ENCODE data around the gene THY1.

THY1 gene

DNA sequence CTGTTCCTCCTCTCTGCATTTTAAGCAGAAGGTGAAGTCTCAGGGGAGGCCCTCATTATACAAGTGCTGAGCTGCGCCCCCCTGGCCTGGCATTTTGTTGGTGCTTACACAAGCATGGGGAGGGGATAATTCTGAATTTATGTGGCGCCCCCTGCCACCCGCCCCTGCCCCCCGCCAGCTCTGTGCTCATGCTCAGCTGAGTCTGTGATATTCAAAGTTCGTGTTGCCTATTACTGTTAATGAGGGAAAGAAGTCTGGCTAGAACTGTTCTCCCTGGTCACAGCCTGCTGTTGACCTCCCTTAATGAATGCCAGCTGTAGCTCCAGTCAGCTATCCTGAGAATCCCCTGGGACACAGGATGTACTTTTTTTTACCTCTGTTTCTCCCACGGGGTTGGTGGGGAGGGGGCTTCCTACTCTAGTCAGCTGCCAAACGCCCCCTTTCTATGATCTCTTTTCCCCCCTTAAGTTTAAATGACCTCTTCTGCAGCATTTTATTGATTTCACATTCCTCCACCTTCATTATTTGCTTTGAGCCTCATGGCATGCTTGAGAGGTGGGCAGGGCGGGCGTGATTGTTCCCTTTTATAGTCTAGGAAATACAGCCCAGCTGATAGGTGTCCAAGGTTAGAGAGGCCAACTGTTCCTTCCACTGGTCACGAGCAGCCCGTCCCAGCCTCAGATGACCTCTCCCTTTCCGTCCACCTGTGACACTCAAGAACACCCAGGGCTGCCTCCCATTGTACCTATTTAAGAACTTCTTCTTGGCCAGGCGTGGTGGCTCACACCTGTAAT is 53.6 kb downstream of the THY1 start:
- H3K9me3 Mint-ChIP-seq = no peaks in the 10 kb centered on the region
- no peak overlapping the region for H3K4me3 Mint-ChIP-seq
- H3K4me1 Mint-ChIP-seq (ENCODE audit: low read depth) = peaks cover 2% of the 10 kb centered on the region
- no peak overlapping the region for H3K27ac Mint-ChIP-seq
- no peak for DNase-seq (ENCODE audit: low spot score)
- peaks cover 25% of the 10 kb centered on the region for H3K27me3 Mint-ChIP-seq (ENCODE audit: low read depth)
- H3K36me3 Mint-ChIP-seq (ENCODE audit: low read depth) = no peaks in the 10 kb centered on the region

DNA sequence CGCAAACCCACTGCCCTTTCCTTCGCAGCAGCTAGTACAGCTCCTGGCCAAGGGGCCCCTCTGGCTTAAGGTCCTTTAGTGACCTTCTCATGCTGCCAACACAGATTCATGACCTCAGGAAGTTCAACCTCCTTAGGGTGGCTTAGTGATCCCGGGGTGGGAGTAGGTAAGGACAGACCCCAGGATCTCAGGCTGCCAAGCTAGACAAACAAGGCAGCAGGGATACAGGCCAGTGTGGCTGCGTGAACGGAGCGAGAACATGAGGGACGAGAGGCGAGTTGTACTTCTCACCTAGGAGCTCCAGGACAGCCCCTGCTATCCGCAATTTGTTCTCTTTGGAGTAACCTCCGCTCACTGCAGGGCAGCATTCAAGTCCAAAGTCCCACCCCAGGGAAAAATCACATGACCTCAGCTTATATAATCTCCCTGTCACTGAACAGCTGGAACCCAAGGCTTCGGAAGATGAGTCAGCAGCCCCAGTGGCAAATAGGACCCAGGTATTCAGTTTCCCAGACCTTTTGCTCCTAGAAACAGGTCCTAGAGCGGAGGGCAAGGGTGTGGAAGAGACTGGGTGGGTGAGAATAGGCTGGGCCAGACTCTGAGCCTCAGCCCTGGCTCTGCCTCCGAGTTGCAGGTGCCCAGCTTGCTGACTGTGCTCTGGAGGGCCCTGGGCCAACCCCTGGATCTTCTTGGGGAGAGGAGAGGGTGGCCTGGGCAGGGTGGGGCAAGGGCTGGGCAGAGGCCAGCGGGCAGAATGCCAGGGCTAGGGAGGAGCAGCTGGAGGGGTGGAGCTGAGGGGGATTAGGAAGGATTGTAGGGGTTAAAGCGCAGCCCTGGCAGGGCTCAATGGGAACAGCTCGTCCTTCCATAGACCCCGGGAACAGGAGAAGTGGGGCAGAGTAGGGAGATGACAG is 54.6 kb downstream of the THY1 start:
- Mint-ChIP-seq H3K4me1 (ENCODE audit: low read depth) (peaks cover 2% of the 10 kb centered on the region), H3K36me3 (ENCODE audit: low read depth) (no peaks in the 10 kb centered on the region), H3K9me3 (no peaks in the 10 kb centered on the region), H3K4me3 (no peak overlapping the region), H3K27me3 (ENCODE audit: low read depth) (peaks cover 25% of the 10 kb centered on the region), H3K27ac (no peak overlapping the region)
- no peak for DNase-seq (ENCODE audit: low spot score)

DNA sequence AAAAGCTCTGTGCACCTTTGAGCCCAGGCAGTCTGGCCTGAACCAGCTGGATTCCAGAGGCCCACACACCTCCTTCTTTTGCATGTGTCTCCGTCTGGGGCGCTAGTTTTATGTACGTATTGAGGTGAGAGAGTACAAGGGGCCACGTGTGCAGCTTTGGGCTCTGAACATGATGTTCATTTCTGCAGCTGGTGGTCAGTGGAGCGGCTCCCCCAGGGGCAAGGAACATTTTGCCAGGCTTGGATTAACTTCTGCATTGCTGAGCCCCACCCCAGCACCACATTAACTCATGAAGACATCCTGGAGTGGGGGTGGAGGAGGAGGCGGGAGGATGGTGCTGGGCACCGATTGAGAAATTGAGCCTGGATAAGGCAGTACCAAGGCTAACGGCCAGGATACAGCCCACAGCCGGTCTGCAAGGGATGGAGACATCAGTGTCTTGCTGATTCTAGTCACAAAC is 55.3 kb downstream of the THY1 start:
- Mint-ChIP-seq H3K4me3 (no peak overlapping the region), H3K9me3 (no peaks in the 10 kb centered on the region), H3K27me3 (ENCODE audit: low read depth) (peaks cover 28% of the 10 kb centered on the region), H3K4me1 (ENCODE audit: low read depth) (peaks cover 5% of the 10 kb centered on the region), H3K36me3 (ENCODE audit: low read depth) (no peaks in the 10 kb centered on the region), H3K27ac (no peak overlapping the region)
- DNase-seq (ENCODE audit: low spot score) = no peak
